Peyer's patch (tissue), 4 donors: ENCODE results near the gene ANO2.
"Not testable (repeated sequence)": the region's sequence is repeated elsewhere in the genome, so short reads cannot be mapped to it uniquely, and the experiment has no call there.

ENCODE experiments used
- CTCF ChIP-seq, 6 experiments: fragments of 450-650 bp in 4 of 6; fragments of 200-600 bp in 2 of 6; sonication (generic) in 1 of 6; IDR thresholded peaks; one replicate each; pipeline ENCODE4 v1.5.1; 2017 to 2019; ENCODE audit warnings: antibody characterized with exemption in 6 of 6, mild to moderate bottlenecking in 3 of 6, moderate library complexity in 1 of 6
- POLR2A ChIP-seq, 2 donors: fragments of 450-650 bp; IDR thresholded peaks; one replicate each; pipeline ENCODE4 v1.5.1; 2017; ENCODE audit warnings: antibody characterized with exemption in 2 of 2, mild to moderate bottlenecking in 2 of 2, moderate library complexity in 2 of 2

GRCh38 chr12:5887819-5888218 lies 57.2 kb downstream of the ANO2 start:
- not testable (repeated sequence) for TF ChIP-seq CTCF, POLR2A (IDR thresholded peaks at IDR 0.05)
